Osteoblast (primary cell): ENCODE measurements around the gene SYNJ2. TPM values are rescaled to one million over a fixed set of nuclear protein-coding genes. Genes with fewer than 3 reads are reported as not detected.

Experiments
- DNase-seq: peaks from one replicate; pipeline ENCODE4 v3.0.0; 2011; ENCODE audit warnings: low spot score, mixed read lengths; ENCODE audit not compliant: insufficient read length; ENCODE audit errors: missing footprints
- H2AFZ ChIP-seq: 2 replicates; pipeline ENCODE4 v1.6.0; 2011; ENCODE audit warnings: mild to moderate bottlenecking, low read length
- H3K27ac ChIP-seq: 2 replicates; pipeline ENCODE4 v1.5.1; 2011; ENCODE audit warnings: mild to moderate bottlenecking, low read depth, low read length, moderate library complexity
- H3K27me3 ChIP-seq: 2 replicates; pipeline ENCODE4 v1.6.0; 2012; ENCODE audit warnings: mild to moderate bottlenecking, control low read depth, inconsistent platforms, low read length, moderate library complexity; ENCODE audit not compliant: insufficient read depth
- H3K36me3 ChIP-seq: 2 replicates; pipeline ENCODE4 v1.5.1; 2011; ENCODE audit warnings: mild to moderate bottlenecking, low read length, control low read depth, moderate library complexity; ENCODE audit not compliant: insufficient read depth
- H3K4me1 ChIP-seq: 2 replicates; pipeline ENCODE4 v1.5.1; 2011; ENCODE audit warnings: mild to moderate bottlenecking, low read length, control low read depth, moderate library complexity; ENCODE audit not compliant: insufficient read depth
- H3K4me2 ChIP-seq: 2 replicates; pipeline ENCODE4 v1.6.0; 2011; ENCODE audit warnings: mild to moderate bottlenecking, low read length; ENCODE audit not compliant: insufficient read depth
- H3K4me3 ChIP-seq: fragments of 200-600 bp; sonication (generic); 3 replicates; pipeline ENCODE4 v1.5.1; 2012; ENCODE audit warnings: mild to moderate bottlenecking, low read length, inconsistent platforms; ENCODE audit not compliant: insufficient read depth
- H3K79me2 ChIP-seq: 2 replicates; pipeline ENCODE4 v1.6.0; 2012; ENCODE audit warnings: mild to moderate bottlenecking, low read length, control low read depth, inconsistent platforms; ENCODE audit not compliant: insufficient read depth
- H3K9me3 ChIP-seq: 2 replicates; pipeline ENCODE4 v1.5.1; 2011; ENCODE audit warnings: low read depth, low read length, control low read depth
- H4K20me1 ChIP-seq: 2 replicates; pipeline ENCODE4 v1.6.0; 2012; ENCODE audit warnings: mild to moderate bottlenecking, low read length, control low read depth; ENCODE audit not compliant: insufficient read depth
- CTCF ChIP-seq: IDR thresholded peaks from 2 replicates; pipeline ENCODE4 v1.5.1; 2011; ENCODE audit warnings: mild to moderate bottlenecking, low read depth, low read length, moderate library complexity; ENCODE audit errors: extremely low read depth
- total RNA-seq: library from RNA; depleted of rRNA; stranded (reverse); fragments of >200 nt; gene quantifications from 2 replicates; pipeline ENCODE4 v1.2.3, GENCODE V29; 2012

The SYNJ2 gene
- total RNA-seq, 1 donor = 94.8 TPM

- Histone ChIP-seq H4K20me1 (no peaks in the 10 kb centered on the region), H3K4me3 (no peak overlapping the region), H3K36me3 (peaks cover 89% of the 10 kb centered on the region), H2AFZ (no peak overlapping the region), H3K4me2 (no peak overlapping the region), H3K9me3 (no peaks in the 10 kb centered on the region), H3K79me2 (peaks cover 15% of the 10 kb centered on the region), H3K27me3 (no peaks in the 10 kb centered on the region), H3K27ac (no peak overlapping the region), H3K4me1 (peaks cover 19% of the 10 kb centered on the region)
- DNase-seq = no peak
- no peak for TF ChIP-seq CTCF
These were observed 92.1 kb downstream of the SYNJ2 start for GRCh38 chr6:158073776-158074175.

- no peaks in the 10 kb centered on the region for H4K20me1 ChIP-seq
- no peak overlapping the region for H3K27ac ChIP-seq
- no peak overlapping the region for H2AFZ ChIP-seq
- DNase-seq = no peak
- H3K9me3 ChIP-seq = no peaks in the 10 kb centered on the region
- TF ChIP-seq CTCF = no peak
- H3K36me3 ChIP-seq = peaks cover 89% of the 10 kb centered on the region
- H3K4me3 ChIP-seq = no peak overlapping the region
- peaks cover 3% of the 10 kb centered on the region for H3K4me1 ChIP-seq
- peaks cover 4% of the 10 kb centered on the region for H3K79me2 ChIP-seq
- no peaks in the 10 kb centered on the region for H3K27me3 ChIP-seq
- no peak overlapping the region for H3K4me2 ChIP-seq
These were observed 94.9 kb downstream of the SYNJ2 start for GRCh38 chr6:158076548-158076947.

- Histone ChIP-seq H3K79me2 (peaks cover 5% of the 10 kb centered on the region), H3K9me3 (no peaks in the 10 kb centered on the region), H3K27me3 (no peaks in the 10 kb centered on the region), H3K4me3 (no peak overlapping the region), H2AFZ (no peak overlapping the region), H3K27ac (no peak overlapping the region), H3K4me2 (no peak overlapping the region), H3K36me3 (peaks cover 86% of the 10 kb centered on the region), H4K20me1 (no peaks in the 10 kb centered on the region), H3K4me1 (no peaks in the 10 kb centered on the region)
- TF ChIP-seq CTCF = no peak
- peak; percentile 18 for DNase-seq
These were observed 96.0 kb downstream of the SYNJ2 start for GRCh38 chr6:158077676-158078075.

GRCh38 chr6:158078320-158078719, 96.7 kb downstream of the SYNJ2 start:
- H3K27ac ChIP-seq = no peak overlapping the region
- no peaks in the 10 kb centered on the region for H3K9me3 ChIP-seq
- H3K27me3 ChIP-seq = no peaks in the 10 kb centered on the region
- no peaks in the 10 kb centered on the region for H4K20me1 ChIP-seq
- H3K79me2 ChIP-seq = peaks cover 5% of the 10 kb centered on the region
- DNase-seq = peak; percentile 14
- H3K4me1 ChIP-seq = peaks cover 4% of the 10 kb centered on the region
- no peak overlapping the region for H2AFZ ChIP-seq
- no peak overlapping the region for H3K4me2 ChIP-seq
- no peak overlapping the region for H3K4me3 ChIP-seq
- H3K36me3 ChIP-seq = peaks cover 86% of the 10 kb centered on the region
- TF ChIP-seq CTCF = no peak
